Measurements from ENCODE around the gene ASIC2. TPM values are rescaled to one million over a fixed set of nuclear protein-coding genes. Genes with fewer than 3 reads are reported as not detected.

ASIC2 gene
- total RNA-seq, 2 experiments from 2014 or later, result not detected

DNA sequence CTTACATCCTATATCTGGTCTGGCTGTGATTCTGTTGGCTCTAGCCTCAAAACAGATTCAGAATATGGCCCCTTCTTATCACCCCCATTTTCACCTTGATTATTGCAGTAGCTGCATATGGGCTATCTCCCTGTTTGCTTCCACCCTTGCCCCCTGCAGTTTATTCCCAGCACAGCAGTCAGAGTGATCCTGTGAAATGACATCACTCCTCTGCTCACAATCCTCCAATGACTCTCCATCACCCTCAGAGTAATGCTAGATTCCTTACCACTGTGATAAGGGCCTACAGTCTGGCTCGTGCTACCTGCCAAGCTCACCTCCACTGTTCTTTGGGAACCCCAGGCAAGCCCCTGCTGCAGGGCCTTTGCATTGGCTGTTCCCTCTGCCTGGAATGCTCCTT, 92.5 kb downstream of the ASIC2 start:
- H3K4me3 Mint-ChIP-seq, result no peak overlapping the region

DNA sequence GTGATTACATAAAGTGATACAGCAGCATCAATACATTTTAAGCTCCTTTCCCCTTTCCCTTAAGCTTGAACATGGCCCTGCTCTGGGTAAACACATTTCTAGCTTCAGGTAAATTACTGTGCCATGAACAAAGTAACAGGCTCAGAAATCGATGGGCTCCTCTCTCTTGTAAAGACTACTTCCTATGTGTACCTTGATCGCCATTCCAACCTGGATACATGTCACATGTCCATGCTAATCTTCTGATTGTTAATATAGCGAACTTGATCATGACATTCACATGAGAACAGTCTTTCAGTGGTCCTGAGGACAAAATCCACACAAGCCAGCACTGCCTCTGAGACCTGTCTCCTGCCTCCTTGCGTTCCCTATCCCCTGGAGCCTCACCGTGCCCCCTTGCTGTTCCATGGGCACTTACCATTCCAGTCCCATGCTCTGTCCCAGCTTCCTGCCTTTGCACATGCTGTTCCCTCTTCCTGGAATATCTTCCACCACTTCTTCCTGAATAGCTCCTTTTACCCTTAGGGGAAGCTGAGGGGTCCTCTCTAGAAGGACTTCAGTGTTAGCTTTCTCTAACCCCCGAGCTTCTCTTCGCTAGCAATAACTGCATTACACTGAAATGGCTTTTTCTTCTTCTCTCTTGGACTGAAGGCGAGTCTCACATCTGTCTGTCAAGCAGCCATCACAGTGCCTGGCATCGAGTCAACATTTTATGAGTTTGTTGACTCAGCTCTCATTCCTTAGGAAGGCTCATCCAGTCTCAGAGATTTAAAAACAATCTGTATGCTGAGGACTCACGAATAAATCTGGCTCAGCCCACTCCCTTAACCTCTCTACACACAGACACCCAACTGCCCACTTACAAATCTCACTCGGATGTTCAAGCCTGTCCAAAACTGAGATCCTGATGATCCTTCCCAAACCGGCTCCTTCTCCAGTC, 93.3 kb downstream of the ASIC2 start:
- no peak overlapping the region for H3K27ac Mint-ChIP-seq
- no peaks in the 10 kb centered on the region for H3K36me3 Mint-ChIP-seq
- no peak overlapping the region for H3K4me3 Mint-ChIP-seq
- H3K4me1 Mint-ChIP-seq, result no peaks in the 10 kb centered on the region
- no peaks in the 10 kb centered on the region for H3K27me3 Mint-ChIP-seq
- no peaks in the 10 kb centered on the region for H3K9me3 Mint-ChIP-seq (ENCODE audit: low read depth)
- no peak for ATAC-seq
- DNase-seq, result no peak
- CTCF ChIA-PET, result no interaction called here

More for the DNA sequence above, 92.5 kb downstream of the ASIC2 start:
- Mint-ChIP-seq H3K27ac (no peak overlapping the region), H3K4me1 (no peaks in the 10 kb centered on the region), H3K36me3 (no peaks in the 10 kb centered on the region), H3K9me3 (ENCODE audit: low read depth) (no peaks in the 10 kb centered on the region), H3K27me3 (no peaks in the 10 kb centered on the region)
- CTCF ChIA-PET, result no interaction called here
- ATAC-seq, result no peak
- no peak for DNase-seq

GRCh38 chr17:33198954-33199353, 94.1 kb downstream of the ASIC2 start:
- ATAC-seq (no peak), DNase-seq (no peak)
- Mint-ChIP-seq H3K27ac (no peak overlapping the region), H3K36me3 (no peaks in the 10 kb centered on the region), H3K27me3 (no peaks in the 10 kb centered on the region), H3K9me3 (ENCODE audit: low read depth) (no peaks in the 10 kb centered on the region), H3K4me3 (no peak overlapping the region), H3K4me1 (no peaks in the 10 kb centered on the region)
- CTCF ChIA-PET, result no interaction called here

DNA sequence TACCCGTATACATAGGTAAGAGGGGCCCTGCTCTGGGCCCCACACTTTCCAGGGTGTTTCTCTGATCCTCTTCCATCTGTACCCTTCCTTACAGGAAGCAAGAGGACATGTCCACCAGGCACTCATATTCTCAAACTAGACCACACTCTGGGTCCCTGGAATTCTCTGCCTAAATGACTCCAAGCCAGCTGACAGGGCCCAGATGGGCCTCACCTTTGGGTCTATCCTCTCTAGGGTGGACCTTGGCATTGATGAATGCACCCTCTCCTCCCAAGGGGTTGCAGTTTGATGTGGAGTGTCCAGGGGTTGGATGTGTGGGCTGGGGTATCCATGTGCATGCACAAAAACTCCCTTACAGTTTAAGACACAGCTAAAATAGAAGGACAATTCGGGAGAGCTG, 95.8 kb downstream of the ASIC2 start:
- no peak overlapping the region for H3K27ac Mint-ChIP-seq
- no peaks in the 10 kb centered on the region for H3K4me1 Mint-ChIP-seq
- DNase-seq (no peak), ATAC-seq (no peak)
- no peak overlapping the region for H3K4me3 Mint-ChIP-seq
- H3K36me3 Mint-ChIP-seq, result no peaks in the 10 kb centered on the region
- no peaks in the 10 kb centered on the region for H3K9me3 Mint-ChIP-seq (ENCODE audit: low read depth)
- no peaks in the 10 kb centered on the region for H3K27me3 Mint-ChIP-seq
- CTCF ChIA-PET, result no interaction called here

GRCh38 chr17:33196883-33197282, 96.2 kb downstream of the ASIC2 start:
- CTCF ChIA-PET, result no interaction called here
- Mint-ChIP-seq H3K36me3 (no peaks in the 10 kb centered on the region), H3K27me3 (no peaks in the 10 kb centered on the region), H3K27ac (no peak overlapping the region), H3K4me3 (no peak overlapping the region), H3K9me3 (ENCODE audit: low read depth) (no peaks in the 10 kb centered on the region), H3K4me1 (no peaks in the 10 kb centered on the region)
- ATAC-seq, result no peak
- no peak for DNase-seq

DNA sequence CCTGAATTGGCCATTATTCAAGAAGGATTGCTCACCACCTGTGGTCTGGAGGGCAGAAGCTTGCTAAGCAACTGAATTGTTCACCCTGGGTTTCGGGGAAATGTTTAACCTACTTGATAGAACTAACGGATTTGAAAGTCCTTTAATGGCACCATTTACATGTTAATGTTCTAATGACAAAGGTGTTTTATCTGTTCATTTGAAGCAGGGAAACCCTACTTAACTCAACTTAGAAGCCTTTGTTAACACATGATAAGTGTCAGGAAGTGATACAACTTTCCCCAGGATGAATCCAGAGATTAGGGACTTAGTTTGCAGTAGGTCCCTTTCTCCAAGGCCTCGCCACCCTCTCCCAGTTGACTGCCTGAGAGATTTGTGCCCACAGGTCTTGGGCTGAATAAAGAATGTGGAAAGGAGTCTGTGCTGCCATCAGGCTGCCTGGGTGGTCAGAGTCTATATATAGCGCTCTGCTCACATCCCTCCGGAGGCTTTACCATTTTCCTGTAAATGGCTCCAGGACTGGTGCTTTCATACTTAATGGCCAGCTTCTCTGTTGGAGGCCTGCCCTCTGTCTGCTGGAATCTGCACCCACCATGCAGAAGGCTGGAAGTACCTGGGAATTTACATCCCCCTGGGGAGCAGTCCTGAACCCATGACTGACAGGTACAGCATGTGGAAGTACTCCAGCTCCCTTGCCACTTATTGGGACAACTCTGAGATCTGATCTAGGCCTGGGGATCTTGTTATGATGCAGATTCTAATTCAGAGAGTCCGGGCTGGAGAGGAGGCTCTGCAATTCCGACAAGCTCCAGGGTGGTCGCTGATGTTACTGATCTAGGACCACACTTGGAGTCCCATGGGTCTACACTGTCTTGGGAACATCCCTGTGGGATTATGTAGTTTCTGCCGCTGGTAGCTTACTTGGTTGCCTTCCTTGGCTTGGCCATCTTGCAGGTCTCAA, 99.9 kb downstream of the ASIC2 start:
- no peaks in the 10 kb centered on the region for H3K36me3 Mint-ChIP-seq
- ATAC-seq (no peak), DNase-seq (no peak)
- H3K9me3 Mint-ChIP-seq (ENCODE audit: low read depth), result no peaks in the 10 kb centered on the region
- CTCF ChIA-PET, result no interaction called here
- no peak overlapping the region for H3K27ac Mint-ChIP-seq
- H3K4me1 Mint-ChIP-seq, result no peaks in the 10 kb centered on the region
- no peak overlapping the region for H3K4me3 Mint-ChIP-seq
- peaks cover 18% of the 10 kb centered on the region for H3K27me3 Mint-ChIP-seq

DNA sequence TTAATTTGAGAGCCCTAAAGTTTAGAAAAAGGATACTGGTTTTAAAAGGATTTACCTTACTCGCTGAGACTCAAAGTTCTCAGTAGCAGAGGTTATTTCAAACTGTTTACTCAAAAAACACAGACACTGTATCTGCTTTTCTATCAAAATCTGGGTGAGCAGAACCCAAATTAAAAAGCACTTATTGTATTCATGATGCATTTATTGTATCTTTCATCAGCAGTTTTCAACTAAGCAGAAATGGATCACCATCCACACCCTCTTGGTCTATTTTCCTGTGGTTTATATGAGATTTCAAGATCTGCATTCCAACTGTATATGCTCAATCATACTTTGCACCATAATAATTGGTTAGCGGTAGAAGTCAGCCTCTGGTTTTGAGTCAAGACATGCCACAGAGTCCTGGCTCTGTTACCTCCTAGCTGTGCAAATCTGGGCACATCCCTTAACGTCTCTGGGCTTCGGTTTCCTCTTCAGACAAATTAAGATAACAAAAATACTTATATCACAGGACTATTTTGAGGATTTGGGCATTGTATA, 109.5 kb downstream of the ASIC2 start:
- CTCF ChIA-PET, result interaction anchor here (1.5 kb wide), 1 partner anchor 10 kb away, joined by 3 read pairs; no protein-coding TSS in a partner anchor
- ATAC-seq, result no peak

DNA sequence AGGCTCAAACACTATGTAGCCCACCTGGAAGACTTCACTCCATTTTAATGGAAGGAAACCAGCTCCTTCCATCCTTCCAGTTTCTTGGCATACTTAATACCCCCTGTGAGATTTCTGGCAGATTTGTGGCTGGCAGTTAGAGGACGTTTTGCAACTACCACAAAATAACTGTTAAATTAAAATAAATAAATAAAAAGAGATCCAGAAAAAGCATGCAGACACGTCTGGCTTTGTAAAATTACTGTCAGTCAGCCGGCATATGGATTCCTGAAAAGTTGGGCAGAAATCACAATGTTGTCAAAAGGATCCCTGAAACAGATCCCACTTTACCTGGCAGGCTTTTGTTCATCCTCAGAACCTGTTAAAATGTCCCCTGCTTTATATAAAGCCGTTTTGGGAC, 113.9 kb downstream of the ASIC2 start:
- CTCF ChIA-PET, result no interaction called here
- Mint-ChIP-seq H3K27ac (no peak overlapping the region), H3K36me3 (no peaks in the 10 kb centered on the region)

More for the DNA sequence above, 109.5 kb downstream of the ASIC2 start:
- Mint-ChIP-seq H3K36me3 (no peaks in the 10 kb centered on the region), H3K27ac (no peak overlapping the region), H3K4me3 (no peak overlapping the region), H3K4me1 (no peaks in the 10 kb centered on the region), H3K9me3 (ENCODE audit: low read depth) (no peaks in the 10 kb centered on the region), H3K27me3 (peaks cover 24% of the 10 kb centered on the region)
- no peak for DNase-seq

GRCh38 chr17:33178681-33179080, 114.4 kb downstream of the ASIC2 start:
- Mint-ChIP-seq H3K9me3 (ENCODE audit: low read depth) (no peaks in the 10 kb centered on the region), H3K4me1 (no peaks in the 10 kb centered on the region), H3K27ac (no peak overlapping the region), H3K4me3 (no peak overlapping the region), H3K27me3 (peaks cover 8% of the 10 kb centered on the region), H3K36me3 (no peaks in the 10 kb centered on the region)
- no peak for ATAC-seq
- no peak for DNase-seq
- CTCF ChIA-PET, result no interaction called here

More for the DNA sequence above, 113.9 kb downstream of the ASIC2 start:
- Mint-ChIP-seq H3K27me3 (peaks cover 10% of the 10 kb centered on the region), H3K4me3 (no peak overlapping the region), H3K4me1 (no peaks in the 10 kb centered on the region), H3K9me3 (ENCODE audit: low read depth) (no peaks in the 10 kb centered on the region)
- no peak for DNase-seq
- no peak for ATAC-seq

- Mint-ChIP-seq H3K9me3 (ENCODE audit: low read depth) (no peaks in the 10 kb centered on the region), H3K27ac (no peak overlapping the region), H3K27me3 (peaks cover 4% of the 10 kb centered on the region), H3K4me1 (no peaks in the 10 kb centered on the region), H3K36me3 (no peaks in the 10 kb centered on the region), H3K4me3 (no peak overlapping the region)
- CTCF ChIA-PET, result no interaction called here
- DNase-seq, result no peak
- no peak for ATAC-seq
Measured at GRCh38 chr17:33175562-33175961, 117.5 kb downstream of the ASIC2 start.

GRCh38 chr17:33171931-33172330, 121.2 kb downstream of the ASIC2 start:
- CTCF ChIA-PET, result no interaction called here
- no peak for DNase-seq
- Mint-ChIP-seq H3K27me3 (peaks cover 4% of the 10 kb centered on the region), H3K27ac (no peak overlapping the region), H3K36me3 (no peaks in the 10 kb centered on the region), H3K4me1 (no peaks in the 10 kb centered on the region), H3K9me3 (ENCODE audit: low read depth) (no peaks in the 10 kb centered on the region), H3K4me3 (no peak overlapping the region)
- no peak for ATAC-seq

- Mint-ChIP-seq H3K4me3 (no peak overlapping the region), H3K27me3 (peaks cover 4% of the 10 kb centered on the region), H3K4me1 (no peaks in the 10 kb centered on the region), H3K27ac (no peak overlapping the region), H3K36me3 (no peaks in the 10 kb centered on the region), H3K9me3 (ENCODE audit: low read depth) (no peaks in the 10 kb centered on the region)
- CTCF ChIA-PET, result no interaction called here
- ATAC-seq, result no peak
- no peak for DNase-seq
Measured at GRCh38 chr17:33169580-33170285, 123.4 kb downstream of the ASIC2 start.

- ATAC-seq (no peak), DNase-seq (no peak)
- CTCF ChIA-PET, result no interaction called here
- Mint-ChIP-seq H3K27ac (no peak overlapping the region), H3K9me3 (ENCODE audit: low read depth) (no peaks in the 10 kb centered on the region), H3K4me1 (no peaks in the 10 kb centered on the region), H3K4me3 (no peak overlapping the region), H3K27me3 (peaks cover 4% of the 10 kb centered on the region), H3K36me3 (no peaks in the 10 kb centered on the region)
Measured at GRCh38 chr17:33167736-33168135, 125.4 kb downstream of the ASIC2 start.
